ENCODE measurements around the gene PDLIM7. TPM values are rescaled to one million over a fixed set of nuclear protein-coding genes. Genes with fewer than 3 reads are reported as not detected.

Gene PDLIM7
- polyA plus RNA-seq, 1 of the 3 experiments (the other 2 are of a cell fraction): 206 TPM

- Histone ChIP-seq H3K27ac (ENCODE audit: low read depth in 2 of 2, low read length in 1 of 2) (no peak overlapping the region), H4K20me1 (ENCODE audit: insufficient read depth) (no peaks in the 10 kb centered on the region), H2AFZ (ENCODE audit: low read depth) (no peak overlapping the region), H3K79me2 (ENCODE audit: insufficient read depth) (no peaks in the 10 kb centered on the region), H3K27me3 (ENCODE audit: insufficient read depth) (no peaks in the 10 kb centered on the region), H3K4me2 (no peak overlapping the region), H3K4me3 (ENCODE audit: low read depth in 2 of 2, low read length in 1 of 2) (no peak overlapping the region), H3K9ac (no peak overlapping the region), H3F3A (replicated peaks; ENCODE audit: insufficient read depth) (no peaks in the 10 kb centered on the region), H3K36me3 (replicated peaks in 1 of 2; ENCODE audit: control insufficient read depth in 1 of 2, insufficient read depth in 2 of 2, low read length in 1 of 2) (peaks cover 23 to 86% of the 10 kb centered on the region in 2 experiments), H3K4me1 (ENCODE audit: control insufficient read depth in 1 of 2, insufficient read depth in 2 of 2, low read depth in 1 of 2, low read length in 1 of 2) (peaks cover 0 to 14% of the 10 kb centered on the region in 2 experiments; a peak in 1 of 4 replicates), H3K9me2 (no peaks in the 10 kb centered on the region), H3K9me3 (no peaks in the 10 kb centered on the region)
- WGBS (ENCODE audit: low lambda C conversion rate): 96% methylated on average over 6 of the region's 6 CpGs
- CTCF ChIA-PET: no interaction called here
- no peak for DNase-seq
- TF ChIP-seq TAF1 (IDR thresholded peaks at IDR 0.05; ENCODE audit: borderline replicate concordance, low read depth, low read length) (no peak), GATA2 (CRISPR knock-in tag; IDR thresholded peaks at IDR 0.05) (no peak), SMC3 (IDR thresholded peaks at IDR 0.05; ENCODE audit: low read depth, low read length) (no peak)
- POLR2A ChIA-PET: no interaction called here
Observed at GRCh38 chr5:177526791-177527190, 29.4 kb upstream of the PDLIM7 start.

GRCh38 chr5:177526191-177526590, 28.8 kb upstream of the PDLIM7 start:
- Histone ChIP-seq H3K9ac (no peak overlapping the region), H3K9me2 (no peaks in the 10 kb centered on the region), H3K4me3 (ENCODE audit: low read depth in 2 of 2, low read length in 1 of 2) (no peak overlapping the region), H3K79me2 (ENCODE audit: insufficient read depth) (0 out of 2 replicates have a peak, but pooled peaks cover 3% of the 10 kb centered on the region), H3K27me3 (ENCODE audit: insufficient read depth) (no peaks in the 10 kb centered on the region), H3F3A (replicated peaks; ENCODE audit: insufficient read depth) (no peaks in the 10 kb centered on the region), H4K20me1 (ENCODE audit: insufficient read depth) (no peaks in the 10 kb centered on the region), H3K9me3 (no peaks in the 10 kb centered on the region), H3K36me3 (replicated peaks in 1 of 2; ENCODE audit: control insufficient read depth in 1 of 2, insufficient read depth in 2 of 2, low read length in 1 of 2) (peaks cover 23 to 89% of the 10 kb centered on the region in 2 experiments), H3K27ac (ENCODE audit: low read depth in 2 of 2, low read length in 1 of 2) (no peak overlapping the region), H2AFZ (ENCODE audit: low read depth) (no peak overlapping the region), H3K4me1 (ENCODE audit: control insufficient read depth in 1 of 2, insufficient read depth in 2 of 2, low read depth in 1 of 2, low read length in 1 of 2) (peaks cover 0 to 14% of the 10 kb centered on the region in 2 experiments; a peak in 1 of 4 replicates), H3K4me2 (no peak overlapping the region)
- WGBS (ENCODE audit: low lambda C conversion rate): 96% methylated on average over 3 of the region's 4 CpGs
- TF ChIP-seq FOXJ3 (CRISPR knock-in tag; IDR thresholded peaks at IDR 0.05) (no peak), FOXM1 (IDR thresholded peaks at IDR 0.05; ENCODE audit: low read depth) (no peak), JUND (IDR thresholded peaks at IDR 0.05) (no peak), RFX5 (IDR thresholded peaks at IDR 0.05; ENCODE audit: low read length) (no peak), GABPA (IDR thresholded peaks at IDR 0.05; ENCODE audit: low read depth) (no peak), CHD2 (IDR thresholded peaks at IDR 0.05; ENCODE audit: low read length, partially characterized antibody) (no peak), POLR2AphosphoS5 (IDR thresholded peaks at IDR 0.05; ENCODE audit: low read depth, low read length) (no peak), MXI1 (IDR thresholded peaks at IDR 0.05; ENCODE audit: low read depth, low read length) (no peak)
- TF ChIP-seq, protein P1, sequence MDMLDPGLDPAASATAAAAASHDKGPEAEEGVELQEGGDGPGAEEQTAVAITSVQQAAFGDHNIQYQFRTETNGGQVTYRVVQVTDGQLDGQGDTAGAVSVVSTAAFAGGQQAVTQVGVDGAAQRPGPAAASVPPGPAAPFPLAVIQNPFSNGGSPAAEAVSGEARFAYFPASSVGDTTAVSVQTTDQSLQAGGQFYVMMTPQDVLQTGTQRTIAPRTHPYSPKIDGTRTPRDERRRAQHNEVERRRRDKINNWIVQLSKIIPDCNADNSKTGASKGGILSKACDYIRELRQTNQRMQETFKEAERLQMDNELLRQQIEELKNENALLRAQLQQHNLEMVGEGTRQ (IDR thresholded peaks at IDR 0.05; ENCODE audit: borderline replicate concordance, low read depth, low read length): no peak
- ChIA-PET CTCF (interaction anchor here (1.0 to 1.2 kb wide), 2 partner anchors 10 kb away, joined by 3 read pairs; partner anchors contain the start of gene DDX41), POLR2A (no interaction called here)
- no peak for DNase-seq
